ENCODE data around the gene NLRP5. TPM values are rescaled to one million over a fixed set of nuclear protein-coding genes. Genes with fewer than 3 reads are reported as not detected.

Gene NLRP5
- total and polyA plus RNA-seq, 2 donors from 2014 or later, result not detected

DNA sequence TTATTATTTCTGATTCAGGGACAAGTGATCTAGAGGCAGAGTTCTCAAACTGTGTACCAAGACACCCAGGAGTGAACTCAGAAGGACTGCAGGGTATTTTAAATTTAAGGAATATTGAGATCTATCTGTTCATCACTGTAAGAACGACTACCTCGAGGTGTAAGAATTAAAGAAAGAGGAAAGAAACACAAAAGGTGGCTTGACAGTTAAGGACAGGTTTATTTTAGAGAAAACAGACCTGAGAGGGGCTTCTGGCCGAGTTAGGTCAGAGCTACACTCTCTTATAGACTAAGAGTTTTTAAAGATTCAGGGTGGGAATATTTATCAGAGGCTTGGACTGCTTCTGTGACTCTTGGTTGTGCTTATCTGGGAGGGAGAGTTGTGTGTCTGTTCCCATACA is 12.6 kb upstream of the NLRP5 start:
- no peak for DNase-seq
- no peaks in the 10 kb centered on the region for H3K9me3 ChIP-seq (ENCODE audit: control insufficient read depth in 2 of 3, insufficient read depth in 1 of 3, low read length in 3 of 3)
- no peak overlapping the region for H3K4me3 ChIP-seq (ENCODE audit: low read length in 3 of 3)
- no peak overlapping the region for H3K9ac ChIP-seq (ENCODE audit: low read length in 3 of 3)
- H3K36me3 ChIP-seq (ENCODE audit: control insufficient read depth in 2 of 3, insufficient read depth in 3 of 3, low read length in 3 of 3), result no peaks in the 10 kb centered on the region
- H3K27ac ChIP-seq (ENCODE audit: low read depth in 2 of 2, low read length in 2 of 2), result no peak overlapping the region
- no peaks in the 10 kb centered on the region for H3K27me3 ChIP-seq (ENCODE audit: control insufficient read depth, insufficient read depth, low read length)
- TF ChIP-seq, protein P1, sequence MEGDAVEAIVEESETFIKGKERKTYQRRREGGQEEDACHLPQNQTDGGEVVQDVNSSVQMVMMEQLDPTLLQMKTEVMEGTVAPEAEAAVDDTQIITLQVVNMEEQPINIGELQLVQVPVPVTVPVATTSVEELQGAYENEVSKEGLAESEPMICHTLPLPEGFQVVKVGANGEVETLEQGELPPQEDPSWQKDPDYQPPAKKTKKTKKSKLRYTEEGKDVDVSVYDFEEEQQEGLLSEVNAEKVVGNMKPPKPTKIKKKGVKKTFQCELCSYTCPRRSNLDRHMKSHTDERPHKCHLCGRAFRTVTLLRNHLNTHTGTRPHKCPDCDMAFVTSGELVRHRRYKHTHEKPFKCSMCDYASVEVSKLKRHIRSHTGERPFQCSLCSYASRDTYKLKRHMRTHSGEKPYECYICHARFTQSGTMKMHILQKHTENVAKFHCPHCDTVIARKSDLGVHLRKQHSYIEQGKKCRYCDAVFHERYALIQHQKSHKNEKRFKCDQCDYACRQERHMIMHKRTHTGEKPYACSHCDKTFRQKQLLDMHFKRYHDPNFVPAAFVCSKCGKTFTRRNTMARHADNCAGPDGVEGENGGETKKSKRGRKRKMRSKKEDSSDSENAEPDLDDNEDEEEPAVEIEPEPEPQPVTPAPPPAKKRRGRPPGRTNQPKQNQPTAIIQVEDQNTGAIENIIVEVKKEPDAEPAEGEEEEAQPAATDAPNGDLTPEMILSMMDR (IDR thresholded peaks at IDR 0.05; ENCODE audit: borderline replicate concordance, extremely low read depth, insufficient read depth), result no peak
- intact Hi-C loops (cut with DNase I), result no loop called here
- H3K4me1 ChIP-seq (ENCODE audit: control insufficient read depth in 2 of 3, insufficient read depth in 2 of 3, low read depth in 1 of 3, low read length in 3 of 3), result no peaks in the 10 kb centered on the region
- FAIRE-seq, result no peak

- no peak overlapping the region for H3K4me3 ChIP-seq (ENCODE audit: low read length in 3 of 3)
- no peak overlapping the region for H3K9ac ChIP-seq (ENCODE audit: low read length in 3 of 3)
- FAIRE-seq (no peak), DNase-seq (no peak)
- intact Hi-C loops (cut with DNase I), result no loop called here
- no peak overlapping the region for H3K27ac ChIP-seq (ENCODE audit: low read depth in 2 of 2, low read length in 2 of 2)
- TF ChIP-seq, protein P1 (IDR thresholded peaks at IDR 0.05; ENCODE audit: borderline replicate concordance, extremely low read depth, insufficient read depth), result no peak
- no peaks in the 10 kb centered on the region for H3K27me3 ChIP-seq (ENCODE audit: control insufficient read depth, insufficient read depth, low read length)
- H3K36me3 ChIP-seq (ENCODE audit: control insufficient read depth in 2 of 3, insufficient read depth in 3 of 3, low read length in 3 of 3), result no peaks in the 10 kb centered on the region
- no peaks in the 10 kb centered on the region for H3K9me3 ChIP-seq (ENCODE audit: control insufficient read depth in 2 of 3, insufficient read depth in 1 of 3, low read length in 3 of 3)
- H3K4me1 ChIP-seq (ENCODE audit: control insufficient read depth in 2 of 3, insufficient read depth in 2 of 3, low read depth in 1 of 3, low read length in 3 of 3), result no peaks in the 10 kb centered on the region
Observed at GRCh38 chr19:55980415-55980814, 6.2 kb upstream of the NLRP5 start.

GRCh38 chr19:55985254-55985653 is 1.3 kb upstream of the NLRP5 start:
- Histone ChIP-seq H3K4me1 (ENCODE audit: control insufficient read depth in 2 of 3, insufficient read depth in 2 of 3, low read depth in 1 of 3, low read length in 3 of 3) (no peaks in the 10 kb centered on the region), H3K9ac (ENCODE audit: low read length in 3 of 3) (no peak overlapping the region), H3K36me3 (ENCODE audit: control insufficient read depth in 2 of 3, insufficient read depth in 3 of 3, low read length in 3 of 3) (no peaks in the 10 kb centered on the region), H3K4me3 (ENCODE audit: low read length in 3 of 3) (no peak overlapping the region), H3K27me3 (ENCODE audit: control insufficient read depth, insufficient read depth, low read length) (no peaks in the 10 kb centered on the region), H3K9me3 (ENCODE audit: control insufficient read depth in 2 of 3, insufficient read depth in 1 of 3, low read length in 3 of 3) (no peaks in the 10 kb centered on the region), H3K27ac (ENCODE audit: low read depth in 2 of 2, low read length in 2 of 2) (no peak overlapping the region)
- intact Hi-C loops (cut with DNase I), result no loop called here
- TF ChIP-seq, protein P1 (IDR thresholded peaks at IDR 0.05; ENCODE audit: borderline replicate concordance, extremely low read depth, insufficient read depth), result no peak
- FAIRE-seq, result no peak
- DNase-seq, result no peak

DNA sequence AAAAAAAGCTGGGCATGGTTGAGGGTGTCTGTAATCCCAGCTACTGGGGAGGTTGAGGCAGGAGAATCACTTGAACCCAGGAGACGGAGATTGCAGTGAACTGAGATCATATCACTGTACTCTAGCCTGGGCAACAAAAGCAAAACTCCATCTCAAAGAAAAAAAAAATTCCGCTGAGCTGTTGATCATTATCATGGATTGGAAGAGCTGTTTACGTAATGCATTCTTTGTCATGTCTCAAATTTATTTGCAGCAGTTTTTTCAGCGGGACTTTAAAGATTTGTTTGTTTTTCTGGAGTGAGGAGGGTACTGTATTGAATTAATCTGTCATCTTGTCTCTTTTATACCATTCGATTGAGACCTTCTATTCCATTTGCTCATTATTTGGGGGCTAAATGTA is 4.3 kb downstream of the NLRP5 start:
- no peaks in the 10 kb centered on the region for H3K27me3 ChIP-seq (ENCODE audit: control insufficient read depth, insufficient read depth, low read length)
- H3K4me3 ChIP-seq (ENCODE audit: low read length in 3 of 3), result no peak overlapping the region
- H3K36me3 ChIP-seq (ENCODE audit: control insufficient read depth in 2 of 3, insufficient read depth in 3 of 3, low read length in 3 of 3), result no peaks in the 10 kb centered on the region
- DNase-seq (no peak), FAIRE-seq (no peak)
- H3K27ac ChIP-seq (ENCODE audit: low read depth in 2 of 2, low read length in 2 of 2), result no peak overlapping the region
- H3K4me1 ChIP-seq (ENCODE audit: control insufficient read depth in 2 of 3, insufficient read depth in 2 of 3, low read depth in 1 of 3, low read length in 3 of 3), result no peaks in the 10 kb centered on the region
- H3K9ac ChIP-seq (ENCODE audit: low read length in 3 of 3), result no peak overlapping the region
- intact Hi-C loops (cut with DNase I), result no loop called here
- TF ChIP-seq, protein P1 (IDR thresholded peaks at IDR 0.05; ENCODE audit: borderline replicate concordance, extremely low read depth, insufficient read depth), result no peak
- peaks cover 0 to 4% (median 0%) of the 10 kb centered on the region in 3 donors for H3K9me3 ChIP-seq (ENCODE audit: control insufficient read depth in 2 of 3, insufficient read depth in 1 of 3, low read length in 3 of 3)

Data from kidney (tissue), 14 donors.